Tibial nerve (tissue), 3 donors: ENCODE data around the gene CCN5.

Source experiments
- CTCF ChIP-seq, 5 experiments: fragments of 200-600 bp in 3 of 5; fragments of 450-650 bp in 2 of 5; sonication (generic) in 3 of 5; IDR thresholded peaks; one replicate each; pipeline ENCODE4 v1.5.1; 2016 to 2019; ENCODE audit warnings: antibody characterized with exemption in 5 of 5, mild to moderate bottlenecking in 3 of 5, moderate library complexity in 2 of 5
- POLR2A ChIP-seq, 2 donors: fragments of 450-650 bp; IDR thresholded peaks; one replicate each; pipeline ENCODE4 v1.6.1; 2017; ENCODE audit warnings: antibody characterized with exemption in 2 of 2, mild to moderate bottlenecking in 2 of 2, moderate library complexity in 2 of 2

- TF ChIP-seq CTCF (IDR thresholded peaks at IDR 0.05), result no peak
- no peak for TF ChIP-seq POLR2A (IDR thresholded peaks at IDR 0.05)
Observed at GRCh38 chr20:44703956-44704488, 11.1 kb upstream of the CCN5 start.
